ENCODE data around the gene DCLRE1B. TPM values are rescaled to one million over a fixed set of nuclear protein-coding genes. Genes with fewer than 3 reads are reported as not detected.

Gene DCLRE1B
- total RNA-seq, 4 donors from 2014 or later = 1.5 to 7.2 (median 3.9) TPM

DNA sequence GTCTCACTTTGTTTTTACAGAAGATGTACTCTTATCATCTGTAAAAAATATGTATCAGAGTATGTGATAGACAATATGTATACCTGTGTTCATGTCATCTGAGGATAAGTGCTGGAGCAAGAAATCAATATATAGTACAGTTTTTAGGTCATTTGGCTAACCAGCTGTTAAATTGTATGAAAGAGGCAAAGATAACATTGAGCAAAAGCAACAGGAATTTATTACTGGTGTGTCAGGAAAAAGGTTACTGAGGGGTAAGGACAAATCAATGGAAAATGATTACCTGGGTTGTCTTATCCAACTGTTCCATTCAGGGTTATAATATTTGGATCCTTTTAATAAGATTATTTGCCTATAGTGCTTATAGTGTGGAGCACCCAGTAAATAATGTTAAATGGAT is 28.9 kb downstream of the DCLRE1B start:
- Histone ChIP-seq H3K27me3 (no peaks in the 10 kb centered on the region), H3K27ac (no peak overlapping the region), H3K36me3 (no peaks in the 10 kb centered on the region), H3K9me3 (no peaks in the 10 kb centered on the region), H3K4me1 (peaks cover 0 to 5% of the 10 kb centered on the region in 2 donors), H3K4me3 (no peak overlapping the region)
- no peak for TF ChIP-seq POLR2A (IDR thresholded peaks at IDR 0.05)
- TF ChIP-seq, protein P1, sequence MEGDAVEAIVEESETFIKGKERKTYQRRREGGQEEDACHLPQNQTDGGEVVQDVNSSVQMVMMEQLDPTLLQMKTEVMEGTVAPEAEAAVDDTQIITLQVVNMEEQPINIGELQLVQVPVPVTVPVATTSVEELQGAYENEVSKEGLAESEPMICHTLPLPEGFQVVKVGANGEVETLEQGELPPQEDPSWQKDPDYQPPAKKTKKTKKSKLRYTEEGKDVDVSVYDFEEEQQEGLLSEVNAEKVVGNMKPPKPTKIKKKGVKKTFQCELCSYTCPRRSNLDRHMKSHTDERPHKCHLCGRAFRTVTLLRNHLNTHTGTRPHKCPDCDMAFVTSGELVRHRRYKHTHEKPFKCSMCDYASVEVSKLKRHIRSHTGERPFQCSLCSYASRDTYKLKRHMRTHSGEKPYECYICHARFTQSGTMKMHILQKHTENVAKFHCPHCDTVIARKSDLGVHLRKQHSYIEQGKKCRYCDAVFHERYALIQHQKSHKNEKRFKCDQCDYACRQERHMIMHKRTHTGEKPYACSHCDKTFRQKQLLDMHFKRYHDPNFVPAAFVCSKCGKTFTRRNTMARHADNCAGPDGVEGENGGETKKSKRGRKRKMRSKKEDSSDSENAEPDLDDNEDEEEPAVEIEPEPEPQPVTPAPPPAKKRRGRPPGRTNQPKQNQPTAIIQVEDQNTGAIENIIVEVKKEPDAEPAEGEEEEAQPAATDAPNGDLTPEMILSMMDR (IDR thresholded peaks at IDR 0.05) = no peak
- no peak for DNase-seq
- intact Hi-C loops (cut with DNase I; ENCODE audit: low total_unique reads) = no loop called here

DNA sequence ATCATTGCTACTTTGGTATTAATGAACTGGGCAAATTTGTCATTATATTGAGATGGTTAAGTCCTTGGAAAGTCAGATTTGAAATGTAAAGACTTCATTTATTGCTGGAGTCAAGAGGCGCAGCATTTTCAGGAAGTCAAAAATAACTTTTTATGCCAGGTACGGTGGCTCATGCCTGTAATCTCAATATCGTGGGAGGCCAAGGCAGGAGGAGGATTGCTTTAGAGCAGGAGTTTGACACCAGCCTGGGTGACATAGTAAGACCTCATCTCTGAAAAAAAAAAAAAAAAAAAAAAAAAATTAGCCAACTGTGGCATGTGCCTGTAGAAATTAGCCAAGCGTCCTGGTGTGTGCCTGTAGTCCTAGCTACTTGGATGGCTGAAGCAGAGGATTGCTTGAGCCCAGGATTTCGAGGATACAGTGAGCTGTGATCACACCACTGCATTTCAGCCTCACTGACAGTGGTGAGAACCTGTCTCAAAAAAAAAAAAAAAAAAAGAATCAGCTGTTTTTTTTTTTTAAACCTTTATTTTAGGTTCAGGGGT is 29.5 kb downstream of the DCLRE1B start:
- H3K4me1 ChIP-seq = peaks cover 0 to 5% of the 10 kb centered on the region in 2 donors
- no peak for TF ChIP-seq POLR2A (IDR thresholded peaks at IDR 0.05)
- TF ChIP-seq, protein P1 (IDR thresholded peaks at IDR 0.05) = no peak
- H3K27me3 ChIP-seq = no peaks in the 10 kb centered on the region
- H3K4me3 ChIP-seq = no peak overlapping the region
- no peak for DNase-seq
- H3K27ac ChIP-seq = no peak overlapping the region
- no peaks in the 10 kb centered on the region for H3K9me3 ChIP-seq
- intact Hi-C loops (cut with DNase I; ENCODE audit: low total_unique reads) = no loop called here
- H3K36me3 ChIP-seq = no peaks in the 10 kb centered on the region

DNA sequence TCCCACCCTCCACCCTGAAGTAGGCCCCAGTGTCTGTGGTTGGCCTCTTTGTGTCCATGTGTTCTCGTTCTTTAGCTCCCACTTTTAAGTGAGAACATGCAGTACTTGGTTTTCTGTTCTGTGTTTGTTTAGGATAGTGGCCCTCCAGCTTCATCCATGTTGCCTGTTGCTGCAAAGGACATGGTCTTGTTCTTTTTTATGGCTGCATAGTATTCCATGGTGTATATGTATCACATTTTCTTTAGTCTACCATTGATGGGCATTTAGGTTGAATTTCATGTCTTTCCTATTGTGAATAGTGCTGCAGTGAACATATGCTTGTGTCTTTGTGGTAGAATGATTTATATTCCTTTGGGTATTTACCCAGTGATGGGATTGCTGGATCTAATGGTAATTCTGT is 30.1 kb downstream of the DCLRE1B start:
- no peaks in the 10 kb centered on the region for H3K36me3 ChIP-seq
- intact Hi-C loops (cut with DNase I; ENCODE audit: low total_unique reads) = no loop called here
- H3K4me1 ChIP-seq = peaks cover 0 to 5% of the 10 kb centered on the region in 2 donors
- no peak overlapping the region for H3K4me3 ChIP-seq
- H3K27ac ChIP-seq = no peak overlapping the region
- TF ChIP-seq, protein P1 (IDR thresholded peaks at IDR 0.05) = no peak
- TF ChIP-seq POLR2A (IDR thresholded peaks at IDR 0.05) = no peak
- no peaks in the 10 kb centered on the region for H3K9me3 ChIP-seq
- no peaks in the 10 kb centered on the region for H3K27me3 ChIP-seq
- no peak for DNase-seq

DNA sequence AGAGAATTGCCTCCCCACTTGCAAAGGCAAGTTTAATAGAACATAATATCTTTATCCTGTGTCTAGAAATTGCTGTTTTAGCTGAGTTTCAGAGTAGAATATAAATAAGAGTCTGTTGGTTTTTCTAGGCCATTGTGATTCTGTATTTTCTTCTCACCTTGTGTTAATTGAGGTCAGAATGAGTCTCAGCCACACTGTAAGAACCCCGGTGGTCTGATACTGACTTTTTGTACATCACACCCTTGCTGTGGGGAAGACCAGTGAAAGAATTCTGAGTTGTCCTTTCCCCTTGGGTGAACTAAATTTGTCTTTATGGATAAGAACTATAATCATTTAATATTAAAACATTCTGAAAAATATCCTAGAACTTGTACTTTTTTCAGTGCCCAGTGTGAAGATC is 30.8 kb downstream of the DCLRE1B start:
- Histone ChIP-seq H3K4me3 (no peak overlapping the region), H3K27ac (no peak overlapping the region), H3K9me3 (no peaks in the 10 kb centered on the region), H3K36me3 (no peaks in the 10 kb centered on the region), H3K27me3 (no peaks in the 10 kb centered on the region), H3K4me1 (peaks cover 0 to 5% of the 10 kb centered on the region in 2 donors)
- TF ChIP-seq, protein P1 (IDR thresholded peaks at IDR 0.05) = no peak
- TF ChIP-seq POLR2A (IDR thresholded peaks at IDR 0.05) = no peak
- intact Hi-C loops (cut with DNase I; ENCODE audit: low total_unique reads) = no loop called here
- DNase-seq = no peak

DNA sequence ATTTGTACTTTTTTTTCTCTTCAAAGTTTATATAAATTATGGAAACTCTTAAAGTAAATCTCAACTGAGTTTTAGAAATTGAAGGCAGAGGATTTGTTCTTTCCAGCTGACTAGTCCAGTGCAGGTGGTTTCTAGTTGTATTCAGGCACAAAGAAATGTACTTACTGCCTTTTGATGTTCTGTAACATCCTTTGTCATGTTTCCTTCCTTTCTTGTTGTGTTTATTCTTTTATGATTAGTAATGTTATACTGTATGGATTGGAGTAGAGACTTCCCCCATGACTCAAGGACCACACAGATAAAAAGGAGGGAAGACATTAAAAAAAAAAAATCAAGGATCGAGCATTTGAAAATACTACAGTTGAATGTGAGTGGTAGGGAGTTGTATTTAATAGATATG is 32.0 kb downstream of the DCLRE1B start:
- Histone ChIP-seq H3K36me3 (no peaks in the 10 kb centered on the region), H3K27me3 (no peaks in the 10 kb centered on the region), H3K4me1 (peaks cover 0 to 5% of the 10 kb centered on the region in 2 donors), H3K27ac (no peak overlapping the region), H3K9me3 (no peaks in the 10 kb centered on the region), H3K4me3 (no peak overlapping the region)
- intact Hi-C loops (cut with DNase I; ENCODE audit: low total_unique reads) = no loop called here
- DNase-seq = no peak
- TF ChIP-seq, protein P1 (IDR thresholded peaks at IDR 0.05) = no peak
- no peak for TF ChIP-seq POLR2A (IDR thresholded peaks at IDR 0.05)

All from uterus (tissue), 4 donors.